Right lobe of liver (tissue), 6 donors: ENCODE measurements around the gene ARL3. TPM values are rescaled to one million over a fixed set of nuclear protein-coding genes. Genes with fewer than 3 reads are reported as not detected.

ENCODE experiments used
- ATAC-seq, 4 donors: fragments of 200-7000 bp; cut with Tn5 transposase; one replicate each; pipeline ENCODE4 v1.9.1; 2020; ENCODE audit warnings: mild to moderate bottlenecking in 4 of 4, moderate library complexity in 4 of 4
- DNase-seq, 3 donors: peaks; one replicate each; pipeline ENCODE4 v3.0.0-alpha.2; 2020
- H3K27ac ChIP-seq, 3 donors: fragments of 200-600 bp; one replicate each; pipeline ENCODE4 v1.8.0; 2022
- H3K27me3 ChIP-seq, 2 donors: fragments of 200-600 bp; one replicate each; pipeline ENCODE4 v1.8.0; 2022
- H3K36me3 ChIP-seq, 4 donors: fragments of 200-600 bp; sonication (generic) in 1 of 4; one replicate each; pipeline versions ENCODE4 v1.5.1 to v1.8.0; 2017 to 2022; ENCODE audit warnings: control low read depth in 1 of 4
- H3K4me1 ChIP-seq, 4 donors: fragments of 200-600 bp; sonication (generic) in 1 of 4; one replicate each; pipeline versions ENCODE4 v1.5.1 to v1.8.0; 2017 to 2022; ENCODE audit warnings: control low read depth in 1 of 4
- H3K4me3 ChIP-seq, 3 donors: fragments of 200-600 bp; one replicate each; pipeline ENCODE4 v1.8.0; 2022
- H3K9me3 ChIP-seq, 4 donors: fragments of 200-600 bp; sonication (generic) in 1 of 4; one replicate each; pipeline versions ENCODE4 v1.5.1 to v1.8.0; 2017 to 2022; ENCODE audit warnings: control low read depth in 1 of 4
- CTCF ChIP-seq, 4 donors: fragments of 200-600 bp in 3 of 4; fragments of 450-650 bp in 1 of 4; IDR thresholded peaks; one replicate each; pipeline versions ENCODE4 v1.5.1 to v1.8.0; 2016 to 2022; ENCODE audit warnings: antibody characterized with exemption in 4 of 4, mild to moderate bottlenecking in 2 of 4
- POLR2A ChIP-seq: fragments of 450-650 bp; IDR thresholded peaks from one replicate; pipeline ENCODE4 v1.6.1; 2017; ENCODE audit warnings: antibody characterized with exemption, mild to moderate bottlenecking
- WGBS: methylation state at CpG from one replicate; pipeline ENCODE4 v1.1.6; 2018; ENCODE audit warnings: low coverage, low lambda C conversion rate; ENCODE audit not compliant: insufficient coverage; ENCODE audit errors: missing lambda C conversion rate; 5-methylcytosine and 5-hydroxymethylcytosine counted together
- intact Hi-C, 2 donors: fragments of 100-400 bp; cut with DNase I; formaldehyde crosslinking; loops; one replicate each; pipeline versions ENCODE4 v1.11.2 to v1.14.1; 2022
- total RNA-seq, 6 experiments: library from RNA; depleted of rRNA in 2 of 6; stranded (reverse); fragments of >200 nt in 2 of 6; fragmentation: NEBNext Ultra II Directional in 3 of 6; extraction: Animal tissue kit (Norgen Biotek cat#: 25700) in 3 of 6; gene quantifications; one replicate each; pipeline versions ENCODE4 v1.1.0 to v1.2.4, GENCODE V29; 2016 to 2023
- donor health status: DM: no; HTN: yes; CAD: no.
- donor health status: DM: no; HTN: no; CAD: no.
- donor health status: DM: no; HTN: no; CAD: no.
- donor health status: DM: no; HTN: yes; CAD: no.
- donor health status: DM: no; HTN: yes; CAD: no.

ARL3 gene
- total RNA-seq, 6 experiments from 2014 or later = 1.1 to 3.3 (median 2.3) TPM

- Histone ChIP-seq H3K4me3 (no peak overlapping the region), H3K9me3 (no peaks in the 10 kb centered on the region), H3K27ac (peak overlapping the region; percentile 27 to 93 (median 73)), H3K27me3 (no peaks in the 10 kb centered on the region), H3K4me1 (peaks cover 0 to 26% (median 8%) of the 10 kb centered on the region in 4 donors), H3K36me3 (no peaks in the 10 kb centered on the region)
- ATAC-seq = peak; percentile 75 to 92 (median 88)
- DNase-seq = peak in 2 of 3 donors; percentile 84 to 88
- TF ChIP-seq CTCF (IDR thresholded peaks at IDR 0.05) (no peak), POLR2A (no peak)
- 35% methylated on average over 5 of the region's 9 CpGs for WGBS
- intact Hi-C loops = no loop called here
Measured at GRCh38 chr10:102627736-102628293, 86.4 kb downstream of the ARL3 start.

GRCh38 chr10:102627291-102627735 lies 86.9 kb downstream of the ARL3 start:
- peak in 1 of 3 donors; percentile 33 for DNase-seq
- Histone ChIP-seq H3K27ac (peak overlapping the region; percentile 27 to 93 (median 73)), H3K4me1 (peaks cover 0 to 22% (median 8%) of the 10 kb centered on the region in 4 donors), H3K36me3 (no peaks in the 10 kb centered on the region), H3K27me3 (no peaks in the 10 kb centered on the region), H3K9me3 (no peaks in the 10 kb centered on the region), H3K4me3 (no peak overlapping the region)
- TF ChIP-seq CTCF (IDR thresholded peaks at IDR 0.05) (no peak), POLR2A (no peak)
- intact Hi-C loops = no loop called here
- peak in 1 of 4 donors; percentile 2 for ATAC-seq
- 68% methylated on average over 4 of the region's 12 CpGs for WGBS

GRCh38 chr10:102626026-102626685 lies 88.0 kb downstream of the ARL3 start:
- Histone ChIP-seq H3K27ac (no peak overlapping the region), H3K4me3 (no peak overlapping the region), H3K9me3 (no peaks in the 10 kb centered on the region), H3K4me1 (peaks cover 0 to 29% (median 12%) of the 10 kb centered on the region in 4 donors), H3K27me3 (no peaks in the 10 kb centered on the region), H3K36me3 (no peaks in the 10 kb centered on the region)
- intact Hi-C loops = no loop called here
- WGBS = 79% methylated on average over 7 of the region's 10 CpGs
- no peak for TF ChIP-seq CTCF (IDR thresholded peaks at IDR 0.05)
- no peak for TF ChIP-seq POLR2A
- DNase-seq (peak in 1 of 3 donors; percentile 20), ATAC-seq (no peak)

- peaks cover 0 to 36% (median 12%) of the 10 kb centered on the region in 4 donors for H3K4me1 ChIP-seq
- no peaks in the 10 kb centered on the region for H3K36me3 ChIP-seq
- H3K4me3 ChIP-seq = no peak overlapping the region
- H3K27me3 ChIP-seq = no peaks in the 10 kb centered on the region
- H3K9me3 ChIP-seq = no peaks in the 10 kb centered on the region
- intact Hi-C loops = no loop called here
- H3K27ac ChIP-seq = no peak overlapping the region
- ATAC-seq (no peak), DNase-seq (peak in 1 of 3 donors; percentile 21)
- WGBS = 74% methylated on average over 7 of the region's 12 CpGs
- no peak for TF ChIP-seq POLR2A
- TF ChIP-seq CTCF (IDR thresholded peaks at IDR 0.05) = no peak
Measured at GRCh38 chr10:102624751-102625645, 89.2 kb downstream of the ARL3 start.
